Muscle layer of colon (tissue), 2 donors: ENCODE data around the gene SORCS2.

Source experiments
- H3K27ac ChIP-seq: one replicate; pipeline ENCODE4 v1.7.0; 2013; ENCODE audit warnings: low read depth, mild to moderate bottlenecking, low read length, moderate library complexity
- H3K27me3 ChIP-seq, 2 donors: one replicate each; pipeline ENCODE4 v1.7.0; 2013; ENCODE audit warnings: low read length in 2 of 2, mild to moderate bottlenecking in 2 of 2; ENCODE audit not compliant: insufficient read depth in 2 of 2, control insufficient read depth in 1 of 2
- H3K36me3 ChIP-seq: one replicate; pipeline ENCODE4 v1.7.0; 2013; ENCODE audit warnings: mild to moderate bottlenecking, low read length; ENCODE audit not compliant: insufficient read depth
- H3K4me1 ChIP-seq: one replicate; pipeline ENCODE4 v1.7.0; 2013; ENCODE audit warnings: mild to moderate bottlenecking, low read length; ENCODE audit not compliant: insufficient read depth
- H3K4me3 ChIP-seq, 2 donors: one replicate each; pipeline ENCODE4 v1.7.0; 2013; ENCODE audit warnings: low read length in 2 of 2, low read depth in 1 of 2, mild to moderate bottlenecking in 1 of 2, moderate library complexity in 1 of 2
- H3K9ac ChIP-seq: one replicate; pipeline ENCODE4 v1.7.0; 2013; ENCODE audit warnings: low read length
- H3K9me3 ChIP-seq: one replicate; pipeline ENCODE4 v1.7.0; 2013; ENCODE audit warnings: mild to moderate bottlenecking, low read length
- donor health status: abdominal sarcoma.
- donor health status: Adenocarcinoma of cecum.

Gene SORCS2

DNA sequence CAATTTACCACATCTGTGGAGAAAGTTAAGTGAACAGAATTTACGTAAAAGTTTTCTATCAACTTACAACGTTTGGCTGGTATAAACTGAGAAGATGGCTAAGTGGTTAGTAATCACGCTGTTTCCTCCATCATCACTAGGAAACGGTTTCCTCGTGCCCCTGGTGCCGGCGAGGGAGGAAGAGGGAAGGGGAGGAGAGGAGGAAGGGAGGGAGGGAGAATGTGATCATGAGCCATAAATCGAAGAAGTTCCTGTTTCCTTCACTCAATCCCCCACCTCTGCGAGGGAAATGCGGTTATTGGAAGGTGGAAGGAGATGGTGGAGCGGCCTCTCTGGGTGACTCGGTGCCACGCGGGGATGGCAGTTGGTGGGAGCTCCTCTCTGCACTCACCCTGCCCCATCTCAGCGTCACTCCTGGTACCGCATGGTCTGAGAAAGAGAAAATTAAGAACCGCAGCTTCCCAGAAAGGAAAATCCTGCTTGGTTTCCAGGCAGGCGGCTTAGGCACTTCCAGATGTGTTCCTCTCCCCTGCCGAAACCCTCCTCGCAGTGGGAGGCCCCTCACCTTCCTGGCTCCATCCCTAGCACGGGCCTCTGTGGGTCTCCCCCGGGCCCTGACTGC is 530.5 kb downstream of the SORCS2 start:
- no peaks in the 10 kb centered on the region for H3K4me1 ChIP-seq
- H3K9me3 ChIP-seq = no peaks in the 10 kb centered on the region
- H3K36me3 ChIP-seq = no peaks in the 10 kb centered on the region
- no peak overlapping the region for H3K27ac ChIP-seq
- H3K9ac ChIP-seq = no peak overlapping the region
- H3K27me3 ChIP-seq = no peaks in the 10 kb centered on the region
- no peak overlapping the region for H3K4me3 ChIP-seq

DNA sequence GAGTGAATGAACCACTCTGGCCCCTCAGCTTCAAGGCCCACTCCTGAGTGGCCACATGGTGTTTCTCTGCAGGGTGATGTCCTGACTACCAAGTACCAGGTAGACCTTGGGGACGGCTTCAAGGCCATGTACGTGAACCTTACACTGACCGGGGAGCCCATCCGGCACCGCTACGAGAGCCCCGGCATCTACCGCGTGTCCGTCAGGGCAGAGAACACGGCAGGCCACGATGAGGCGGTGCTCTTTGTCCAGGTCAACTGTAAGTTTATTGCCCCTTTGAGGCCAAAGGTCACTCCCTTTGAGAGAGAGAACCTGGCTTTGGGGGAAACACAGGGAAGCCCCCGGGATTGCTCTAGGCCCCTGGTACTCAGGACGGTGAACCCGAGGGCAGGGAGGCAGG is 531.3 kb downstream of the SORCS2 start:
- H3K9ac ChIP-seq = no peak overlapping the region
- no peaks in the 10 kb centered on the region for H3K9me3 ChIP-seq
- no peak overlapping the region for H3K27ac ChIP-seq
- no peak overlapping the region for H3K4me3 ChIP-seq
- H3K36me3 ChIP-seq = no peaks in the 10 kb centered on the region
- no peaks in the 10 kb centered on the region for H3K27me3 ChIP-seq
- no peaks in the 10 kb centered on the region for H3K4me1 ChIP-seq

DNA sequence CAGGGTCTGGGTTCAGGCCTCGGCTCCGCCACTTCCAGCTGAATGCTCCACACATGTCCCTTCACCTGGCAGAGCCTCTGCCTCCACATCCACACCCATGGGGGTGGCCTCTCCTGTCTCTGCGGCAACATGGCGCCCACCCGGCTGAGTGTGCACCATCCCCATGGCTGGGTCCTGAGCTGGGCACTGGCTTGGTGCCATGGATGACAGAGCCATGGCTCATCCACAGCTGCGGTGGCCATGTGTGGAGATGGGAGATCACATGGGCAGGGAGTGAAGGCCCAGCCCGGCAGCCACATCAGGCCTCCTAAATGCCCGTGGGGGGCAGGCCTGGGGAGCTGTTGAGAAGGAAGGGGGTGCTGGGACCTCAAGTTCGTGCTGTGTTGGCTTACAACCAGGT is 533.6 kb downstream of the SORCS2 start:
- H3K4me3 ChIP-seq = no peak overlapping the region
- no peaks in the 10 kb centered on the region for H3K9me3 ChIP-seq
- H3K4me1 ChIP-seq = no peaks in the 10 kb centered on the region
- H3K9ac ChIP-seq = no peak overlapping the region
- H3K27me3 ChIP-seq = no peaks in the 10 kb centered on the region
- H3K27ac ChIP-seq = no peak overlapping the region
- no peaks in the 10 kb centered on the region for H3K36me3 ChIP-seq

DNA sequence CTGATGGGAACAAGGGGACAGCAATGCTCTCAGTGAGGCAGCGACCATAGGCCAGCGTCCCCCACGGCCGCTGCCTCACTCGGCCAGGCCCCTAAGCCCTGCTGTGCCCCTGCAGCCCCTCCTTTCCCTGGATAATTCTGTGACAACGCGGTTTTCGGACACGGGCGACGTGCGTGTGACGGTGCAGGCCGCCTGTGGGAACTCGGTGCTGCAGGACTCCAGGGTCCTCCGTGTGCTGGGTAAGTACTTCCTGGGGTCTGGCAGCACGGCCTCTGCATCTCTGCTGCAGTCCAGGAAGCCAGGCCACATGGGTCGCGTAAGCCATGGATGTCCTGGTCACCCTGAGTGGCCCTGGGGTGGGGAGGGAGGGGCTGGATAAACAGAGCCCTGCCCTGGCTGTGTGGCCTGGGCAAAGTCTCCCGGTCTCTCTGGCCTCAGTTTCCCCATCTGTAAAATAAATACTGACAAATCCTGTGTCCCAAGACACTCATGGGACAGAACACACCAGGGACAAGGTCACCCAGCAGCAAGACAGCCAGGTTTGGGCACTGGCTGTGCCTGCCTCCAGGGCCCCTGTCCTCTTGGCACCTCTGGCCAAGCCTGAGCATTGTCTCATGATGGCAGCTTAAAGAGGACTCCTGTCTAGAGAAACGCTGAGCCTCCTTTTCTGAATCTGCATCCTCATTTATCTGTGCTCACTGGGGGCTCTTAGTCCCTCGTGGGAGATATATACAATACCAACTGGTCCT is 534.5 kb downstream of the SORCS2 start:
- Histone ChIP-seq H3K4me3 (no peak overlapping the region), H3K4me1 (no peaks in the 10 kb centered on the region), H3K27me3 (no peaks in the 10 kb centered on the region), H3K9me3 (no peaks in the 10 kb centered on the region), H3K27ac (no peak overlapping the region), H3K9ac (no peak overlapping the region), H3K36me3 (no peaks in the 10 kb centered on the region)

DNA sequence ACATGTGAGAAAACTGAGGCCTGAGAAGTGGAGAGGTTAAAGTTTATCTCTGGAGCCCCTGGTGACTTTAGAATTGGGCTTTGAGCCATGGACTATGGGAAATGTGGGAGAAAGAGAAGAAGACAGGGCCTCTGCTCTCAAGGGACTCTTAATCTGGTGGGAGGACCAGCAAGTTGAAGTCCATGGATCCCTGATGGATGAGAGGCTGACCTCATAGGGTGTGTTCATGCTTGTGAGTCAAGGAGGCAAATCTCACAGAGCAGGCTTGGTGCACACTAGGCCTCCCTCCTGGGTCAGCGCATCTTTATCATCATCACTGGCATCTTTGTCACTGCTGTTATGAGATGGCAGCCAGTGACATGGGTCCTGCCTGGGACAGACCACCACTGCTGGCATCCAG is 535.4 kb downstream of the SORCS2 start:
- H3K4me1 ChIP-seq = no peaks in the 10 kb centered on the region
- no peaks in the 10 kb centered on the region for H3K27me3 ChIP-seq
- H3K27ac ChIP-seq = no peak overlapping the region
- no peak overlapping the region for H3K4me3 ChIP-seq
- H3K9me3 ChIP-seq = no peaks in the 10 kb centered on the region
- no peak overlapping the region for H3K9ac ChIP-seq
- no peaks in the 10 kb centered on the region for H3K36me3 ChIP-seq

DNA sequence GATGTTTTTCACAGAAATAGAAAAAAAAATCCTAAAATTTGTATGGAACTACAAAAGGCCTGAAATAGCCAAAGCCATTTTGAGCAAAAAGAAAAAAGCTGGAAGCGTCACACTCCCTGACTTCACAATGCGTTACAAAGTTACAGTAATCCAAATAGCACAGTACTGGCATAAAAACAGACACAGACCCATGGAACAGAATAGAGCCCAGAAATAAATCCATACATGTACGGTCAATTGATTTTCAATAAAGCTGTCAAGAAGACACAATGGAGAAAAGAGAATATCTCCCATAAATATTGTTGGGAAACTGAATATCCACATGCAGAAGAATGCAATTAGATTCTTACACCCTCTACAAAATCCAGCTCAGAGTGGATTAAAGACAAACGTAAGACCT is 539.1 kb downstream of the SORCS2 start:
- Histone ChIP-seq H3K27ac (no peak overlapping the region), H3K4me3 (no peak overlapping the region)

DNA sequence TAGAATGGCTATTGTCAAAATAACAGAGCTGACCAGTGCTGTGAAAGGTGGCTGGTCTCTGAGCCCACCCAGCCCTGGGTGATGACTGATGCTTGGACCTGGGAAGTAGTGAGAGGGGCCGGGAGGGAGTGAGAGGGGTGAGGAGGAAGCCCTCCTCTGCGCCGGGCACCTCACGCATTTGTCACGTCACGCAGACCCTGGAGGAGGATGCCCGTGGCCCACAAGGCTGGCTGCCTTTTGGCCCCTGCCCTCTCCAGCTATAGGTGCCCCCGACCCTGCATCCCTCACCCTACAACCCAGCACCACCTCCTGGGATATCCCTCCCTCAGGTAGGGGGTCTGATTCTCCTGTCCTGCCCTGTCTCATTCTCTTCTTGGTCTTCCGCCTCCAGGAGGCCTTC is 539.9 kb downstream of the SORCS2 start:
- Histone ChIP-seq H3K4me1 (no peaks in the 10 kb centered on the region), H3K4me3 (no peak overlapping the region), H3K9me3 (no peaks in the 10 kb centered on the region), H3K9ac (no peak overlapping the region), H3K27ac (no peak overlapping the region), H3K36me3 (no peaks in the 10 kb centered on the region), H3K27me3 (no peaks in the 10 kb centered on the region)

More for the DNA sequence above, 539.1 kb downstream of the SORCS2 start:
- Histone ChIP-seq H3K9ac (no peak overlapping the region), H3K36me3 (no peaks in the 10 kb centered on the region), H3K27me3 (no peaks in the 10 kb centered on the region), H3K4me1 (no peaks in the 10 kb centered on the region), H3K9me3 (no peaks in the 10 kb centered on the region)

DNA sequence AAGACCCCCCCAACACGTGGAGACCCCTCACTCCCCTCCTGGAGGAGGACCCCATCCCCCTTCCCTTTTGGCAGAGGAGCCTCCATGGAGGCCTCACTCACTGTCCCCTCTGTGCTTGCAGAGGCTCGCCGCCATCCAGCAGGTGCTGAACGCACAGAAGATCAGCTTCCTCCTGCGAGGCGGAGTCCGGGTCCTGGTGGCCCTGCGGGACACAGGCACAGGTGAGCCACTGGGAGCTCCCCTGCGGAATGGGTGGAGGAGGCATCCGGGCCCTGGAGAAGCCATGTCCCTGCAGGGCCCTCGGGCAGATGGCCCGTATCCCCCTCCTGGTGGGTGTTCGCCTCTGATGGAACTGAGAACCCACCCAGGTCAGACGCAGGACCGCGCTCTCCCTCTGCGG is 540.9 kb downstream of the SORCS2 start:
- no peaks in the 10 kb centered on the region for H3K4me1 ChIP-seq
- H3K9me3 ChIP-seq = no peaks in the 10 kb centered on the region
- no peaks in the 10 kb centered on the region for H3K36me3 ChIP-seq
- H3K27me3 ChIP-seq = no peaks in the 10 kb centered on the region
- no peak overlapping the region for H3K27ac ChIP-seq
- H3K4me3 ChIP-seq = no peak overlapping the region
- H3K9ac ChIP-seq = no peak overlapping the region

DNA sequence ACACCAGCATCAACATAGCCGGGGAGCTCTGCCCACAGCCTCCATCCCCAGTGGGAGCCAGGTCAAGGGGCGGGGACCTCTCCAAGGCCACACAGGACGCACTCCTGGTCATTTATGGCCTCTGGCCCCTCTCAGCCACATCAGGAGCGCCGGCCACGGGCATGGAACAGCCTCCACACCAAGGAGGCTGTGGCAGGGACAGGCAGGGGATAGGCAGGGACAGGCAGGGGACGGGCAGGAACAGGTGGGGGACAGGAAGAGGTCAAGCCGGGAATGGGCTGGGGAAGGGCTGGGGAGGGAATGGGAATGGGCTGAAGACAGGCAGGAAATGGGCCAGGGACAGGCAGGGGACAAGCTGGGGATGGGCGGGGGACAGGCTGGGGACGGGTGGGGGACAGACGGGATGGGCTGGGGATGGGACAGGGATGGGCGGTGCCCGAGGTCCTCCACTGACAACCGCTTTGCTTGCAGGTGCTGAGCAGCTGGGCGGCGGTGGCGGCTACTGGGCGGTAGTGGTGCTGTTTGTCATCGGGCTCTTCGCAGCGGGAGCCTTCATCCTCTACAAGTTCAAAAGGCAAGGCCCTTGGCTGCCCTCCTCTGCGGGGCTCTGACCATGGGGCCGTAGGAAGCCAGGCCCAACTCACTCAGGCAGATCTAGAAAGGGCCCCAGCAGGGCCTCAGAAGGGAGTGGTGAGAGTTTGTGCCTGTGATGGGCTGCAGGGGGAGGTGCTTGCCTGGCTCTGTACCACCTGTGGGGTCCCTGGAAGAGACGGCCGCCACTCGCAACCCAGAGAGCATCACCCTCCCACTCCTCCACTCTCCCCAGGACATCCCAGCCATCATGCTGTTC is 541.7 kb downstream of the SORCS2 start:
- Histone ChIP-seq H3K4me3 (no peak overlapping the region), H3K9ac (no peak overlapping the region), H3K27me3 (no peaks in the 10 kb centered on the region), H3K27ac (no peak overlapping the region), H3K4me1 (no peaks in the 10 kb centered on the region), H3K9me3 (no peaks in the 10 kb centered on the region), H3K36me3 (no peaks in the 10 kb centered on the region)

DNA sequence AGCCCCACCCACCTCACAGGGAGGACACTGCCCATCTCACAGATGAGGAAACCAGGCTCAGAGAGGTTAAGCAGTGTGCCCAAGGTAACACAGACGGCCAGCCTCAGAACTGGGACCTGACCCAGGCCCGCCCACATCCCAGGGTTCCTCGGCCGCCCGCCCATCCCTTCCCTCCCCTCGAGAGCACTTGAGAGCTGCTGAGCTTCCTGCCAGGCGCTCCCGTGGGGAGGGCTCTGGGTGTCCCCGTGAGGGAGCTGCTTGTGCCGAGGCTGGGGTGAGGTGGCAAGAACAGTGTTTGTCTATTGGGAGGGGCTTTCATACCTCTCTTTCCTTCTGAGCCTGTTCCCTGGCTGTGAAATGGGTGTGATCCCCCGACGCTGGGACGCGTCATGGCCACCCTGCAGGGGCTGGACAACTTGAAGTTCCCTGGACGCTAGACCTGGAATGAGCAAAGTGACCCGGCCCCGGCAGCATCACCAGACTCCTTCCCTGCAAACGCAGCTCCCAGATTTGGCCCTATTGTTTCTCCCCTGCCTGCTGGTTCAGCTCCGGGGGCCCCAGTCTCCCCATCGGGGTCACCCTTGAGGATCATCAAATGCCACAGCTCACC is 542.4 kb downstream of the SORCS2 start:
- Histone ChIP-seq H3K9me3 (no peaks in the 10 kb centered on the region), H3K27me3 (no peaks in the 10 kb centered on the region), H3K4me3 (no peak overlapping the region), H3K36me3 (no peaks in the 10 kb centered on the region), H3K4me1 (no peaks in the 10 kb centered on the region), H3K27ac (no peak overlapping the region), H3K9ac (no peak overlapping the region)

DNA sequence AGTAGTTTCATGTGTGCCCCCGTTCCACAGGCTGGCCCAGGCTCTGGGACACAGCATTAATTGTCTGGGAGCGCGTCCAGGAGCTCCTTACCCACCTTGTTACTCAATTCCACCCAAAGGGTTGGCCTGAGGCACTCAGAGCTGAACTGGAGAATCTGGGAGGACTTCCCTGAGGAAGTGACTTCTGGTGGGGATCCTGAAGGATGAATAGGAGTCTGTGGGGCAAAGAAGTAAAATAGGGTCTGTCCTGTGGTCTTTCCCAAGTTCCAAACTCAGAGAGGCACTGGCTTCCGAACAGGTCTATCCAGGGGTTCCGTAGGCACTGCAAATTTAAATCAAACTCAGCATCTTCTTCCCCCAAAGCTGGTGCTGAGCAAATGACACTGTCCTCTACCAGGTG is 543.1 kb downstream of the SORCS2 start:
- H3K36me3 ChIP-seq = no peaks in the 10 kb centered on the region
- no peaks in the 10 kb centered on the region for H3K9me3 ChIP-seq
- no peaks in the 10 kb centered on the region for H3K27me3 ChIP-seq
- no peak overlapping the region for H3K9ac ChIP-seq
- H3K4me1 ChIP-seq = no peaks in the 10 kb centered on the region
- H3K27ac ChIP-seq = no peak overlapping the region
- no peak overlapping the region for H3K4me3 ChIP-seq
